Measurements from ENCODE around the gene VSIG2. TPM values are rescaled to one million over a fixed set of nuclear protein-coding genes. Genes with fewer than 3 reads are reported as not detected.

Gene VSIG2
- total and polyA plus RNA-seq, 2 of the 4 experiments (the other 2 are of a cell fraction): not detected

- H3K27me3 ChIP-seq (ENCODE audit: control insufficient read depth, insufficient read depth, low read length): no peaks in the 10 kb centered on the region; the same call in 1 of the 2 replicates
- 0 out of 2 replicates have a peak overlapping the region, but pooled peaks have one; percentile 65 for H3K4ac ChIP-seq (ENCODE audit: low read depth, low read length)
- dilution Hi-C loops (cut with HindIII; ENCODE audit: low sequenced_read_pairs, unreplicated experiment): no loop called here
- no peak overlapping the region for H3K56ac ChIP-seq (ENCODE audit: extremely low read depth, insufficient read depth, low read length)
- peaks cover 12% of the 10 kb centered on the region for H3K4me1 ChIP-seq (ENCODE audit: control insufficient read depth, insufficient read depth, low read length)
- H3K79me1 ChIP-seq (ENCODE audit: low read depth in 1 of 2, low read length in 2 of 2): no peaks in the 10 kb centered on the region
- H3K23ac ChIP-seq (ENCODE audit: low read depth, low read length): no peak overlapping the region
- peak overlapping the region in 1 of 2 experiments; percentile 74; a peak in 2 of 4 replicates for H4K8ac ChIP-seq (ENCODE audit: low read depth in 2 of 2, low read length in 2 of 2)
- no peak overlapping the region for H3K4me3 ChIP-seq (ENCODE audit: insufficient read depth, low read depth, low read length)
- no peak overlapping the region for H3K27ac ChIP-seq (ENCODE audit: insufficient read depth, low read length)
- ChIA-PET POLR2A (ENCODE audit: unreplicated experiment) (no interaction called here), CTCF (interaction anchor here (1.5 kb wide), 1 partner anchor 9 kb away, joined by 3 read pairs; no protein-coding TSS in a partner anchor)
- no peak overlapping the region for H3K9ac ChIP-seq (ENCODE audit: low read depth, low read length)
- peak overlapping the region; percentile 85 for H2AFZ ChIP-seq (replicated peaks; ENCODE audit: low read length, poor library complexity)
- H4K20me1 ChIP-seq (ENCODE audit: insufficient read depth, low read length): no peaks in the 10 kb centered on the region
- DNase-seq (no peak), ATAC-seq (ENCODE audit: low read depth) (peak; percentile 16; the same call in 1 of the 2 replicates)
- no peak overlapping the region for H3K18ac ChIP-seq (ENCODE audit: low read depth, low read length)
- H4K5ac ChIP-seq (ENCODE audit: low read depth, low read length): no peak overlapping the region
- no TSS peak for BruUV-seq (replicated peaks)
- no peaks in the 10 kb centered on the region for H3K9me3 ChIP-seq (ENCODE audit: control insufficient read depth, insufficient read depth, low read length)
- in situ Hi-C loops (cut with MboI; ENCODE audit: low sequenced_read_pairs): no loop called here
- no peak overlapping the region for H2AK5ac ChIP-seq (ENCODE audit: low read depth, low read length)
- H2BK20ac ChIP-seq (ENCODE audit: low read depth, low read length): peak overlapping the region; percentile 68; the same call in 1 of the 2 replicates
- H4K91ac ChIP-seq (ENCODE audit: insufficient read depth, low read depth, low read length): peak overlapping the region; percentile 32; the same call in 1 of the 2 replicates
- no peak overlapping the region for H3K4me2 ChIP-seq (ENCODE audit: low read depth, low read length)
- TF ChIP-seq NFE2L2 (IDR thresholded peaks at IDR 0.05; ENCODE audit: low read depth, low read length) (no peak), RCOR1 (IDR thresholded peaks at IDR 0.05; ENCODE audit: insufficient replicate concordance, low read length) (no peak), RAD21 (IDR thresholded peaks at IDR 0.05; ENCODE audit: low read length) (no peak), MAZ (IDR thresholded peaks at IDR 0.05; ENCODE audit: borderline replicate concordance, low read depth, low read length) (no peak), MAFK (IDR thresholded peaks at IDR 0.05; ENCODE audit: low read depth, low read length) (no peak), RFX5 (IDR thresholded peaks at IDR 0.05; ENCODE audit: low read depth, low read length) (no peak), CEBPB (IDR thresholded peaks at IDR 0.05; ENCODE audit: low read depth, low read length) (no peak), ELK1 (IDR thresholded peaks at IDR 0.05; ENCODE audit: borderline replicate concordance, low read depth, low read length) (no peak), FOS (IDR thresholded peaks at IDR 0.05; ENCODE audit: low read depth, low read length) (no peak), SMC3 (IDR thresholded peaks at IDR 0.05; ENCODE audit: low read depth, low read length) (no peak), BHLHE40 (IDR thresholded peaks at IDR 0.05; ENCODE audit: low read depth, low read length) (no peak), CHD1 (IDR thresholded peaks at IDR 0.05; ENCODE audit: low read depth, low read length) (no peak), POLR2A (IDR thresholded peaks at IDR 0.05; ENCODE audit: low read depth, low read length) (no peak)
- TF ChIP-seq, protein P1, sequence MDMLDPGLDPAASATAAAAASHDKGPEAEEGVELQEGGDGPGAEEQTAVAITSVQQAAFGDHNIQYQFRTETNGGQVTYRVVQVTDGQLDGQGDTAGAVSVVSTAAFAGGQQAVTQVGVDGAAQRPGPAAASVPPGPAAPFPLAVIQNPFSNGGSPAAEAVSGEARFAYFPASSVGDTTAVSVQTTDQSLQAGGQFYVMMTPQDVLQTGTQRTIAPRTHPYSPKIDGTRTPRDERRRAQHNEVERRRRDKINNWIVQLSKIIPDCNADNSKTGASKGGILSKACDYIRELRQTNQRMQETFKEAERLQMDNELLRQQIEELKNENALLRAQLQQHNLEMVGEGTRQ (IDR thresholded peaks at IDR 0.05; ENCODE audit: low read depth, low read length): no peak
- TF ChIP-seq, protein P2, sequence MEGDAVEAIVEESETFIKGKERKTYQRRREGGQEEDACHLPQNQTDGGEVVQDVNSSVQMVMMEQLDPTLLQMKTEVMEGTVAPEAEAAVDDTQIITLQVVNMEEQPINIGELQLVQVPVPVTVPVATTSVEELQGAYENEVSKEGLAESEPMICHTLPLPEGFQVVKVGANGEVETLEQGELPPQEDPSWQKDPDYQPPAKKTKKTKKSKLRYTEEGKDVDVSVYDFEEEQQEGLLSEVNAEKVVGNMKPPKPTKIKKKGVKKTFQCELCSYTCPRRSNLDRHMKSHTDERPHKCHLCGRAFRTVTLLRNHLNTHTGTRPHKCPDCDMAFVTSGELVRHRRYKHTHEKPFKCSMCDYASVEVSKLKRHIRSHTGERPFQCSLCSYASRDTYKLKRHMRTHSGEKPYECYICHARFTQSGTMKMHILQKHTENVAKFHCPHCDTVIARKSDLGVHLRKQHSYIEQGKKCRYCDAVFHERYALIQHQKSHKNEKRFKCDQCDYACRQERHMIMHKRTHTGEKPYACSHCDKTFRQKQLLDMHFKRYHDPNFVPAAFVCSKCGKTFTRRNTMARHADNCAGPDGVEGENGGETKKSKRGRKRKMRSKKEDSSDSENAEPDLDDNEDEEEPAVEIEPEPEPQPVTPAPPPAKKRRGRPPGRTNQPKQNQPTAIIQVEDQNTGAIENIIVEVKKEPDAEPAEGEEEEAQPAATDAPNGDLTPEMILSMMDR (conservative IDR thresholded peaks at IDR 0.05; ENCODE audit: low read depth, low read length): no peak
- no peak overlapping the region; the same call in 2 of the 3 replicates for H2BK15ac ChIP-seq (ENCODE audit: low read depth, low read length)
- peaks cover 23% of the 10 kb centered on the region for H3K9me1 ChIP-seq (ENCODE audit: insufficient read depth, low read length)
- 0 out of 2 replicates have a peak overlapping the region, but pooled peaks have one; percentile 37 for H3K14ac ChIP-seq (replicated peaks; ENCODE audit: low read depth, low read length)
- H2BK5ac ChIP-seq (ENCODE audit: low read depth, low read length, poor library complexity, severe bottlenecking): no peak overlapping the region
- intact Hi-C loops (cut with micrococcal nuclease): no loop called here
- H3K36me3 ChIP-seq (ENCODE audit: control insufficient read depth, insufficient read depth, low read length): no peaks in the 10 kb centered on the region
- no peak overlapping the region for H2AK9ac ChIP-seq (replicated peaks; ENCODE audit: low read depth, low read length, poor library complexity)
- peak overlapping the region; percentile 47; the same call in 1 of the 2 replicates for H2BK120ac ChIP-seq (ENCODE audit: low read depth, low read length)
Observed at GRCh38 chr11:124753205-124753604, 1.1 kb upstream of the VSIG2 start.

All from IMR-90 (cell line).